Loucy (cell line): Measurements from ENCODE around the gene CYP1A2.

Source experiments
- H2AFZ ChIP-seq: fragments of 200-600 bp; sonication (generic); 2 replicates; pipeline ENCODE4 v1.6.0; 2016; ENCODE audit warnings: antibody characterized with exemption, mild to moderate bottlenecking, low read length, moderate library complexity
- H3F3A ChIP-seq: fragments of 200-600 bp; 2 replicates; pipeline ENCODE4 v1.6.0; 2016; ENCODE audit warnings: antibody characterized with exemption, low read depth, mild to moderate bottlenecking
- H3K27me3 ChIP-seq: fragments of 200-600 bp; sonication (generic); 2 replicates; pipeline ENCODE4 v1.6.1; 2014; ENCODE audit warnings: low read length, mild to moderate bottlenecking; ENCODE audit not compliant: insufficient read depth, poor library complexity, severe bottlenecking
- H3K36me3 ChIP-seq: fragments of 200-600 bp; sonication (generic); 2 replicates; pipeline ENCODE4 v1.6.1; 2016; ENCODE audit warnings: low read length; ENCODE audit not compliant: insufficient read depth
- H3K4me1 ChIP-seq: fragments of 200-600 bp; sonication (generic); 2 replicates; pipeline ENCODE4 v1.5.1; 2014; ENCODE audit warnings: low read length, mild to moderate bottlenecking; ENCODE audit not compliant: insufficient read depth, poor library complexity, severe bottlenecking
- H3K4me2 ChIP-seq: fragments of 200-600 bp; sonication (generic); 2 replicates; pipeline ENCODE4 v1.6.0; 2014; ENCODE audit warnings: antibody characterized with exemption, low read length, low read depth, mild to moderate bottlenecking; ENCODE audit not compliant: poor library complexity, severe bottlenecking
- H3K4me3 ChIP-seq: fragments of 200-600 bp; sonication (generic); 2 replicates; pipeline ENCODE4 v1.5.1; 2014; ENCODE audit warnings: low read length, mild to moderate bottlenecking, mixed read lengths; ENCODE audit not compliant: poor library complexity, severe bottlenecking
- H3K79me2 ChIP-seq: fragments of 200-600 bp; sonication (generic); 2 replicates; pipeline ENCODE4 v1.6.1; 2014; ENCODE audit warnings: low read length; ENCODE audit not compliant: insufficient read depth
- H3K9ac ChIP-seq: fragments of 200-600 bp; sonication (generic); 2 replicates; pipeline ENCODE4 v1.6.0; 2014; ENCODE audit warnings: mild to moderate bottlenecking, low read depth, low read length, moderate library complexity; ENCODE audit not compliant: poor library complexity, severe bottlenecking
- H3K9me2 ChIP-seq: fragments of 200-600 bp; sonication (generic); replicated peaks from 2 replicates; pipeline ENCODE4 v1.6.1; 2016; ENCODE audit warnings: low read depth, low read length, mixed read lengths
- H3K9me3 ChIP-seq: fragments of 200-600 bp; sonication (generic); 2 replicates; pipeline ENCODE4 v1.6.1; 2014; ENCODE audit warnings: mild to moderate bottlenecking, antibody characterized with exemption, low read length, low read depth; ENCODE audit not compliant: insufficient read depth
- H4K20me1 ChIP-seq: fragments of 200-600 bp; sonication (generic); 2 replicates; pipeline ENCODE4 v1.6.0; 2014; ENCODE audit warnings: antibody characterized with exemption, low read length, mild to moderate bottlenecking; ENCODE audit not compliant: insufficient read depth, poor library complexity, severe bottlenecking
- EZH2phosphoT487 ChIP-seq: fragments of 200-600 bp; IDR thresholded peaks from 2 replicates; pipeline ENCODE4 v1.6.1; 2018; ENCODE audit warnings: antibody characterized with exemption, mild to moderate bottlenecking, moderate library complexity, borderline replicate concordance
- TF ChIP-seq, protein P1 (sequence below): fragments of 200-600 bp; sonication (generic); conservative IDR thresholded peaks from 2 replicates; pipeline ENCODE4 v1.5.1; 2014; ENCODE audit warnings: mild to moderate bottlenecking, antibody characterized with exemption, low read length

The CYP1A2 gene

GRCh38 chr15:74768099-74768770 lies 19.6 kb downstream of the CYP1A2 start:
- Histone ChIP-seq H4K20me1 (no peaks in the 10 kb centered on the region), H3K4me2 (peak overlapping the region; percentile 60), H3K27me3 (no peaks in the 10 kb centered on the region), H3K79me2 (no peaks in the 10 kb centered on the region), H2AFZ (peak overlapping the region; percentile 76; the same call in 1 of the 2 replicates), H3K9ac (no peak overlapping the region), H3K4me3 (peak overlapping the region; percentile 48), H3K36me3 (no peaks in the 10 kb centered on the region), H3K9me2 (no peaks in the 10 kb centered on the region), H3K9me3 (no peaks in the 10 kb centered on the region), H3F3A (no peaks in the 10 kb centered on the region), H3K4me1 (no peaks in the 10 kb centered on the region)
- TF ChIP-seq, protein P1, sequence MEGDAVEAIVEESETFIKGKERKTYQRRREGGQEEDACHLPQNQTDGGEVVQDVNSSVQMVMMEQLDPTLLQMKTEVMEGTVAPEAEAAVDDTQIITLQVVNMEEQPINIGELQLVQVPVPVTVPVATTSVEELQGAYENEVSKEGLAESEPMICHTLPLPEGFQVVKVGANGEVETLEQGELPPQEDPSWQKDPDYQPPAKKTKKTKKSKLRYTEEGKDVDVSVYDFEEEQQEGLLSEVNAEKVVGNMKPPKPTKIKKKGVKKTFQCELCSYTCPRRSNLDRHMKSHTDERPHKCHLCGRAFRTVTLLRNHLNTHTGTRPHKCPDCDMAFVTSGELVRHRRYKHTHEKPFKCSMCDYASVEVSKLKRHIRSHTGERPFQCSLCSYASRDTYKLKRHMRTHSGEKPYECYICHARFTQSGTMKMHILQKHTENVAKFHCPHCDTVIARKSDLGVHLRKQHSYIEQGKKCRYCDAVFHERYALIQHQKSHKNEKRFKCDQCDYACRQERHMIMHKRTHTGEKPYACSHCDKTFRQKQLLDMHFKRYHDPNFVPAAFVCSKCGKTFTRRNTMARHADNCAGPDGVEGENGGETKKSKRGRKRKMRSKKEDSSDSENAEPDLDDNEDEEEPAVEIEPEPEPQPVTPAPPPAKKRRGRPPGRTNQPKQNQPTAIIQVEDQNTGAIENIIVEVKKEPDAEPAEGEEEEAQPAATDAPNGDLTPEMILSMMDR, result no peak
- no peak for TF ChIP-seq EZH2phosphoT487

GRCh38 chr15:74768771-74769342 lies 20.2 kb downstream of the CYP1A2 start:
- H2AFZ ChIP-seq, result peak overlapping the region; percentile 76; the same call in 1 of the 2 replicates
- peak overlapping the region; percentile 48 for H3K4me3 ChIP-seq

GRCh38 chr15:74769463-74770025 lies 20.9 kb downstream of the CYP1A2 start:
- Histone ChIP-seq H3K4me2 (no peak overlapping the region), H3K9me3 (no peaks in the 10 kb centered on the region), H3K9ac (no peak overlapping the region), H3K9me2 (no peaks in the 10 kb centered on the region), H3K79me2 (no peaks in the 10 kb centered on the region), H3K4me3 (no peak overlapping the region), H2AFZ (no peak overlapping the region), H3K4me1 (no peaks in the 10 kb centered on the region), H3K27me3 (no peaks in the 10 kb centered on the region), H3F3A (no peaks in the 10 kb centered on the region), H4K20me1 (no peaks in the 10 kb centered on the region), H3K36me3 (no peaks in the 10 kb centered on the region)
- TF ChIP-seq, protein P1, result no peak
- TF ChIP-seq EZH2phosphoT487, result no peak

More at GRCh38 chr15:74768771-74769342, 20.2 kb downstream of the CYP1A2 start:
- H3K27me3 ChIP-seq, result no peaks in the 10 kb centered on the region
- H3K4me1 ChIP-seq, result no peaks in the 10 kb centered on the region
- TF ChIP-seq, protein P1, result peak; percentile 89
- TF ChIP-seq EZH2phosphoT487, result no peak
- H4K20me1 ChIP-seq, result no peaks in the 10 kb centered on the region
- H3F3A ChIP-seq, result no peaks in the 10 kb centered on the region
- H3K4me2 ChIP-seq, result peak overlapping the region; percentile 60
- no peak overlapping the region for H3K9ac ChIP-seq
- no peaks in the 10 kb centered on the region for H3K36me3 ChIP-seq
- H3K9me3 ChIP-seq, result no peaks in the 10 kb centered on the region
- H3K79me2 ChIP-seq, result no peaks in the 10 kb centered on the region
- H3K9me2 ChIP-seq, result no peaks in the 10 kb centered on the region
